WTC11 (cell line): ENCODE results near the gene COL11A1. TPM values are rescaled to one million over a fixed set of nuclear protein-coding genes. Genes with fewer than 3 reads are reported as not detected.

ENCODE experiments used
- ATAC-seq: fragments of 200-7000 bp; cut with Tn5 transposase; 2 replicates; pipeline ENCODE4 v1.10.0; 2021; ENCODE audit warnings: mild to moderate bottlenecking, moderate library complexity
- Bru-seq: library from RNA; stranded (reverse); fragments of 400-500 nt; gene quantifications from one replicate; lab custom pipeline; 2021; lab: Mats Ljungman, UMichigan
- CTCF ChIA-PET: fragments of 300-600 bp; sonication (Branson Sonifier 250); formaldehyde crosslinking; loops from one replicate; lab custom pipeline; 2021; ENCODE audit warnings: antibody characterized with exemption; lab: Charles Lee
- POLR2A ChIA-PET: fragments of 350-600 bp; sonication (Branson Sonifier 250); formaldehyde crosslinking; loops from one replicate; lab custom pipeline; 2021; ENCODE audit warnings: antibody characterized with exemption; lab: Charles Lee
- DNase-seq: peaks from one replicate; pipeline ENCODE4 v3.0.0; 2021; ENCODE audit warnings: low spot score
- H3K27ac Mint-ChIP-seq: 2 replicates; pipeline ENCODE4 v1.8.0; 2021; ENCODE audit warnings: mixed read lengths
- H3K27me3 Mint-ChIP-seq: 2 replicates; pipeline ENCODE4 v1.8.0; 2021; ENCODE audit warnings: low read depth, mild to moderate bottlenecking, moderate library complexity, mixed read lengths
- H3K36me3 Mint-ChIP-seq: 2 replicates; pipeline ENCODE4 v1.8.0; 2021; ENCODE audit warnings: mixed read lengths
- H3K4me1 Mint-ChIP-seq: 2 replicates; pipeline ENCODE4 v1.8.0; 2022; ENCODE audit warnings: mixed read lengths
- H3K4me3 Mint-ChIP-seq: 2 replicates; pipeline ENCODE4 v1.8.0; 2021; ENCODE audit warnings: mild to moderate bottlenecking, moderate library complexity, mixed read lengths
- H3K9me3 Mint-ChIP-seq: 2 replicates; pipeline ENCODE4 v1.8.0; 2021; ENCODE audit warnings: mixed read lengths
- ATF6 ChIP-seq: sonication (generic); formaldehyde crosslinking; IDR thresholded peaks from 2 replicates; pipeline ENCODE4 v1.8.1; 2023; ENCODE audit warnings: mild to moderate bottlenecking, missing genetic modification reagents
- CTCF ChIP-seq: fragments of 200-600 bp; IDR thresholded peaks from 2 replicates; pipeline ENCODE4 v1.8.0; 2022; ENCODE audit warnings: antibody characterized with exemption
- EMX1 ChIP-seq: fragments of 250-450 bp; sonication (Bioruptor Pico); IDR thresholded peaks from 2 replicates; pipeline ENCODE4 v1.8.0; 2021; ENCODE audit warnings: mild to moderate bottlenecking
- ESRRA ChIP-seq: sonication (generic); formaldehyde crosslinking; IDR thresholded peaks from 2 replicates; pipeline ENCODE4 v1.8.1; 2022; ENCODE audit warnings: mild to moderate bottlenecking, missing genetic modification reagents, borderline replicate concordance
- ETV6 ChIP-seq: sonication (generic); formaldehyde crosslinking; IDR thresholded peaks from 2 replicates; pipeline ENCODE4 v1.8.1; 2022; ENCODE audit warnings: mild to moderate bottlenecking, missing genetic modification reagents
- FOXJ3 ChIP-seq: sonication (generic); formaldehyde crosslinking; IDR thresholded peaks from 2 replicates; pipeline ENCODE4 v1.9.0; 2021; ENCODE audit warnings: missing genetic modification reagents, mild to moderate bottlenecking, borderline replicate concordance
- FOXK1 ChIP-seq: sonication (generic); formaldehyde crosslinking; IDR thresholded peaks from 2 replicates; pipeline ENCODE4 v1.8.0; 2022; ENCODE audit warnings: mild to moderate bottlenecking, moderate library complexity, missing genetic modification reagents
- NFATC4 ChIP-seq: fragments of 250-450 bp; sonication (Bioruptor Pico); IDR thresholded peaks from 2 replicates; pipeline ENCODE4 v1.9.0; 2021; ENCODE audit warnings: mild to moderate bottlenecking
- NFYB ChIP-seq: sonication (generic); formaldehyde crosslinking; conservative IDR thresholded peaks from 2 replicates; pipeline ENCODE4 v1.8.0; 2022; ENCODE audit warnings: low read depth, missing genetic modification reagents
- NR2C2 ChIP-seq: sonication (generic); formaldehyde crosslinking; IDR thresholded peaks from 2 replicates; pipeline ENCODE4 v1.8.0; 2022; ENCODE audit warnings: mild to moderate bottlenecking, missing genetic modification reagents
- RELA ChIP-seq: sonication (generic); formaldehyde crosslinking; IDR thresholded peaks from 2 replicates; pipeline ENCODE4 v1.8.1; 2022; ENCODE audit warnings: missing genetic modification reagents, mild to moderate bottlenecking, borderline replicate concordance
- SP1 ChIP-seq: sonication (generic); formaldehyde crosslinking; conservative IDR thresholded peaks from 2 replicates; pipeline ENCODE4 v1.8.1; 2022; ENCODE audit warnings: missing genetic modification reagents
- TEAD4 ChIP-seq: sonication (generic); formaldehyde crosslinking; IDR thresholded peaks from 2 replicates; pipeline ENCODE4 v1.8.0; 2022; ENCODE audit warnings: mild to moderate bottlenecking, missing genetic modification reagents
- ZMAT4 ChIP-seq: fragments of 250-450 bp; sonication (Bioruptor Pico); IDR thresholded peaks from 2 replicates; pipeline ENCODE4 v1.9.0; 2021; ENCODE audit warnings: mild to moderate bottlenecking
- ZNF416 ChIP-seq: fragments of 250-450 bp; sonication (Bioruptor Pico); IDR thresholded peaks from 2 replicates; pipeline ENCODE4 v1.9.0; 2021; ENCODE audit warnings: mild to moderate bottlenecking, inconsistent platforms
- ZNF671 ChIP-seq: fragments of 250-450 bp; sonication (Bioruptor Pico); IDR thresholded peaks from 2 replicates; pipeline ENCODE4 v1.8.0; 2021; ENCODE audit warnings: mild to moderate bottlenecking
- long read RNA-seq, 3 experiments: library from RNA in 1 of 3; library from capped mRNA in 1 of 3; library from polyadenylated mRNA in 1 of 3; unstranded in 2 of 3; stranded (forward) in 1 of 3; transcript quantifications; one replicate each; pipeline ENCODE4 v2.0.0, GENCODE V29; 2021
- total RNA-seq: library from RNA; stranded (reverse); gene quantifications from 3 replicates; pipeline ENCODE4 v1.2.3, GENCODE V29; 2021

Gene COL11A1
- total RNA-seq (13.1 to 15.4 TPM (median 13.3 TPM) in 3 replicates), Bru-seq, nascent RNA (percentile 58 among the genes with signal in this experiment)
- long read RNA-seq, experiment 1, full-length matches to known transcripts = 6 of 27 reads
- long read RNA-seq, experiment 1, partial matches to known transcripts = 14 of 27 reads
- long read RNA-seq, experiment 1, other reads (novel, unspliced or antisense) = 7 of 27 reads
- long read RNA-seq, experiment 2, partial matches to known transcripts = 8 of 24 reads
- long read RNA-seq, experiment 2, other reads (novel, unspliced or antisense) = 16 of 24 reads
- long read RNA-seq, experiment 3, partial matches to known transcripts = 0 of 1 reads
- long read RNA-seq, experiment 3, other reads (novel, unspliced or antisense) = 1 of 1 reads

GRCh38 chr1:103108376-103109150 lies at the start of gene COL11A1:
Gene COL11A1 (minus strand): TSS chr1:103108522. CDS start chr1:103108178, 344 bp downstream.
- TF ChIP-seq NR2C2 (CRISPR knock-in tag) = no peak
- no peak for TF ChIP-seq ZNF671 (CRISPR knock-in tag)
- TF ChIP-seq NFYB = peak; percentile 46
- TF ChIP-seq SP1 (CRISPR knock-in tag) = peak; percentile 77
- TF ChIP-seq NFATC4 (CRISPR knock-in tag) = no peak
- no peak for TF ChIP-seq ZMAT4
- no peaks in the 10 kb centered on the region for H3K36me3 Mint-ChIP-seq
- H3K9me3 Mint-ChIP-seq = no peaks in the 10 kb centered on the region
- ATAC-seq (peak; percentile 93), DNase-seq (peak; percentile 86)
- peak within 1 kb of the TSS; percentile 82 for H3K4me3 Mint-ChIP-seq
- H3K4me1 Mint-ChIP-seq = peaks cover 24% of the 10 kb centered on the region
- peaks cover 6% of the 10 kb centered on the region for H3K27me3 Mint-ChIP-seq
- peak within 1 kb of the TSS; percentile 42; the same call in 1 of the 2 replicates for H3K27ac Mint-ChIP-seq
- ChIA-PET CTCF (interaction anchor here (0.7 to 5.8 kb wide), 2 partner anchors 117 to 353 kb away, joined by 3 to 106 read pairs; no protein-coding TSS in a partner anchor), POLR2A (interaction anchor here (0.9 kb wide), 1 partner anchor 9 kb away, joined by 3 read pairs; no protein-coding TSS in a partner anchor)

GRCh38 chr1:103156966-103157365 lies 48.6 kb upstream of the COL11A1 start:
- Mint-ChIP-seq H3K4me1 (0 out of 2 replicates have a peak, but pooled peaks cover 4% of the 10 kb centered on the region), H3K9me3 (peaks cover 7% of the 10 kb centered on the region; the same call in 1 of the 2 replicates), H3K27ac (no peak overlapping the region), H3K27me3 (no peaks in the 10 kb centered on the region; the same call in 1 of the 2 replicates), H3K4me3 (no peak overlapping the region), H3K36me3 (no peaks in the 10 kb centered on the region)
- ChIA-PET CTCF (no interaction called here), POLR2A (no interaction called here)
- ATAC-seq (no peak), DNase-seq (no peak)
- TF ChIP-seq EMX1 (no peak), ATF6 (CRISPR knock-in tag) (no peak), ETV6 (CRISPR knock-in tag) (no peak), FOXJ3 (no peak), FOXK1 (CRISPR knock-in tag) (no peak), ESRRA (CRISPR knock-in tag) (no peak)

- DNase-seq = no peak
- Mint-ChIP-seq H3K9me3 (no peaks in the 10 kb centered on the region), H3K36me3 (no peaks in the 10 kb centered on the region), H3K4me1 (peaks cover 7% of the 10 kb centered on the region), H3K27me3 (no peaks in the 10 kb centered on the region), H3K4me3 (no peak overlapping the region), H3K27ac (no peak overlapping the region)
- POLR2A ChIA-PET = no interaction called here
- ATAC-seq = no peak
- TF ChIP-seq ZNF416 (CRISPR knock-in tag) (no peak), NR2C2 (CRISPR knock-in tag) (no peak), RELA (CRISPR knock-in tag) (no peak), CTCF (no peak), ESRRA (CRISPR knock-in tag) (no peak), TEAD4 (CRISPR knock-in tag) (no peak)
- CTCF ChIA-PET = no interaction called here
These were observed 37.8 kb upstream of the COL11A1 start for GRCh38 chr1:103146166-103146565.
